AG20443 (cell line): ENCODE data around the gene NBEA.

ENCODE experiments used
- DNase-seq: peaks from one replicate; pipeline ENCODE4 v3.0.0; 2012; ENCODE audit warnings: low spot score, mixed read lengths

Gene NBEA

DNA sequence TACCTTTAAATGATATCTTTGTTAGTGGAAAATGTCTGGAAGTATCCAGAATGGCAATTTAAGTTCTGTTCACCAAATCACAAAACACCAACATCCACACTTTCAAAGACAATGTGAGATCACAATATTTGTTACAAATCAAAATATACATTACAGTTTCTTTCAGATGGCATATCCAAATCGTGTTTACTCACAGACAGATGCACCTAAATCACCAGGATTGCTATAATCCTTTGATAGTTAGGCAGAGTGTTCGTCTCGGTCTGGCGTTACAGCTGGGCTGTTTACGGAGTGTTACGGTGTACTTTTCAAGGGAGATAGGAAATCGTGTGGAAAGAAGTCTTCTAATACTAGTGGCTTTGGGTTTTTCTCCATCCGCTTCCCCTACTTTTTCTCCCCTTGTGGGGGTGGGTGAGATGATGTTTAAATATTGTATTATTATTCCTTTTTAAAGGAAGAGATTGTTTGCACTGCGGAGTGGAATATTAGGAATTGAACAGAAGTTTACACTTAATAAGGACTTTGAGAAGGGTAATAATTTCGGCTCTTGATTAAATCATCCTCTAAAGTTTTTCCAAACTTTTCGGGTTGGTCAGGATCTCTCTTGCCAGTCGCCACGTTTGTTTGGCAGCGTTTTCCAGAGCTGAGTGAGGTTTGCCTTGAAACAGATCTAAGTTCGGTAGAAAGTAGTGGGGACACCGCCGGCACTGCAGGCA is 532.6 kb downstream of the NBEA start:
- DNase-seq: peak; percentile 17

DNA sequence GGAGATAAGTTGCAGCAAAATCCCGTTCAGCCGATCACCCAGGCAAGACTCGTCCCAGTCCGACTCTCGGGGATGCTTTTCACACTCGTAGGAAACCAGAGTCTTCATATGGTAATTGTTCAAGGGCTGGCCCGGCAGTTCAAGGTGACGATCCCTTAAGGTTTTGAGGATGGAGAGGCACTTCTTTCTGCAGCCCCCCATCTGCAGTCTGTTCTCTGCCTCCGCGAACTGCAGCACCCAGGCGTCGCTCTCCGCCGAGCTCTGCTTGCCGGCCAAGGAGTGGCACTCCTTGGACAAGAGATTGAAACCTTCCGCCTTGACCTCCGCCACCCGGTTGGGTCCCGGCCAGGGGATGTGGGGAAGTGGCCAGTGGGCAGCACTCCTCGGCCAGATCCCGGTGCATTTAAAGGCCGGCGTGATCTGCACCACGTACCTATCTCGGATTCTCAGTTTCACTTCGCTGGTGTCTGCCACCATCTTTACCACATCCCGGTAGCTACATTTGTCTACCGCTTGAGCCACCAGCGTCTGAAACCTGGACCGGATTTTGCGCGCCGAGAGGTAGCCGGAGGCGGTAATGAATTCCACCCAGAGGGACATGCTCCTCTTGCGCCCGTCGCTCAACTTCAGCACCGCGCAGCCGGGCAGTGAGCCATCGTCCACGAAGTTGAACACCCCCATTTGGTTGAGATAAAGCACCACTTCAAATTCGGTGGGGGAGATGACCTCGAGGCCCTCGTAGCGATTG is 533.3 kb downstream of the NBEA start:
- DNase-seq: peak; percentile 63

DNA sequence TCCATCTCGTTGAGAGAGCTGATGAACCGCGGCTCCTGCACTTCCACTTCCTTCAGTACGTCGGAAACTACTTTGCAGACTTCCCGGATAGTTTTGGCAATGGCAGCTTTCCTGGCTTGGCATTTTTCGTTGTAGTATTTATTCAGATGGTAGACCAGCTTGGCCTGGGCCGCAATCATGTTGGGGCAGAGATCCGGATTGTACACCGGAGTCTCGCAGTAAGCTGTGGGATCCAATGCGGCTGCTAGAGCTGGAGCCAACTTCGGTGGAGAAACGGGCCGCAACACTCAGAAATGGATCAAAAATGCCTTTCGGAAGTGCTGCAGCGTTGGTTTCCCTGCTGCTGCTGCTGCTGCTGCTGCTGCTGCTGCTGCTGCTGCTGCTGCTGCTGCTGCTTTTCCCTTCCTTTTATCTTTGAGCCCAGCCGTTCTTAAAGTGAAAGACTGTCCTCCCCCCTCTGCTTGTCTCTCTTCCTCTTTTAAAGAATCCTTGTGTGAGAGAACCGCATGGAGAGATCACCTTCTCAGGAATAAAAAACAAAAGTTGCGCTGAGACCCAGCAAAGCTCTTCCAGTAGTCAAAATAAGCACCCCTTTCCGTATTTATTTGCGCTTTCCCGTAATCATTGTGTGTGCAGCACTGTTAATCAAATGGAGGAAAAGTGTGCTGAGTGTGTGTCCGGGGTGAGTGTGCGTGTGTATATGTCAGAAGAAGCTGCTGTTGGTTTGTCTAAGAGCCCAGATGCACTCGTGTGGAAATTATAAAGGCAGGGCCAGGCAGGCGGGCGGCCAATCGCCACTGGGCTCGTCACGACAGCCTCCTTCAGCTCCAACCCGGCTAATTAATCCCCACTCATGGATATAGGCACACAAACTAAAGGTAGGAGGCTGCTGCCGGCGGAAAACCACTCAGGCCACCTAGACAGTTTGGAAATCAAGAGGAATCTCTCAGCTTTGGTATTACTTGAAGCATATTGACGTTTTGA is 534.2 kb downstream of the NBEA start, which contains the start of gene MAB21L1:
TSS of gene MAB21L1 (minus strand) at position 730 of the 984 bp plus-strand sequence. CDS start at position 179, 551 bp downstream.
- peak; percentile 86 for DNase-seq

GRCh38 chr13:35477386-35477946 is 535.4 kb downstream of the NBEA start:
- no peak for DNase-seq

DNA sequence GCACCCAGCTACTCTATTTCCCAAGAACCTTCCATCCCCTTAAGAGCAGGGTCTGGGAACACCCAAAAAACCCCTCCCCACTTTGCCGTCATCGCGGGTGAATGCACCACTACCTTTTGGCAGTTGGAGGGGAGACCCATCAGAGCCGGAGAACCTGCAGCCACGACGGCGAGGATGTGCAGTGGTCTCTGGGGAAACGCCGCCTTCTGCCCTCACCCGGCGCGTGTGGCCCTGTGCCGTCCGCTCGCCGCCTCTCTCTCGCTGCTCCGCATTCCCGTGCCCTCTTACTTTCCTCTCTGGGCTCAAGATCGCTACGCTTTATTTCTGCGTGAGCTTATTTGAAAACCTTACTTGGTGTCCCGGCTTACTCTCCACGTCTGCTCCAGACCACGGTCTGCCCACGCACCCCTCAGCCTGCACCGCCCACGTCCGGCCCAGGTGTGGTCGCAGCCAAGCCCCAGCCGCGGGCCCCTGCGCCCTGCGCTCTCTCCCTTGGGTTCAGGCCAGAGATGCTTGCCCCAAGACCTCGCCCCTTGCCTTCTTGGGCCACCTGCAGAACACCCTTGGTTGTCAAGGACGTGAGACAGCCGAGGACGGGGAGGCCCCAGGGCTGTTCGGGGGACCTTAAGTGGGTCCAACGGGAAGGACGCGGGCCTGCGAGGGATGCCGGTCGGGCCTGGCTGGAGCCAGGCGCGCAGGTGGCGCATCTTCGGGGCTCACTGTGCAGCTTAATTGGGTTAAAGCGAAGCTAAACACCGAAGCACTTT is 536.4 kb downstream of the NBEA start:
- no peak for DNase-seq

DNA sequence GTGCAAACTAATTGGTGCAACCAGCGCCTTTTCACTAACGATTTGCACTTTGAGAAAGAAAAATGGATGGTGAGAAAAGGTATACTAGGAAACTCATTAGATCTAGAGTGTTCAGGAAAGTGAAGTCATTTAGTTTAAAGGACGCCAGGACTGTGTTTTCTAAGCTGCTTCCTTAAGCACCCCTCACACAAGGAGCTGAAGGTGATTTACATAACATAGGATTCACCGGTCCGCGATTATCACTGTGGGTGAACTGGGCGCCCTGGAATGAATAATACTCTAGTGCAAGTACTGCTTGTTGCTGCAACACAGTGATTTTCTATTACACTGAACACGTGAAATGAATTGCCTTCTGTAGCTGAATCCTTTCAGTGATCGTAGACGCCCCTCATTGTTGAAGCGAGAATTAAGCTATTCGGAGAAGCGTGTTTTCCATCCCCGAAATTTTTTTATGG is 537.0 kb downstream of the NBEA start:
- no peak for DNase-seq

- no peak for DNase-seq
Observed at GRCh38 chr13:35479706-35480105, 537.6 kb downstream of the NBEA start.

DNA sequence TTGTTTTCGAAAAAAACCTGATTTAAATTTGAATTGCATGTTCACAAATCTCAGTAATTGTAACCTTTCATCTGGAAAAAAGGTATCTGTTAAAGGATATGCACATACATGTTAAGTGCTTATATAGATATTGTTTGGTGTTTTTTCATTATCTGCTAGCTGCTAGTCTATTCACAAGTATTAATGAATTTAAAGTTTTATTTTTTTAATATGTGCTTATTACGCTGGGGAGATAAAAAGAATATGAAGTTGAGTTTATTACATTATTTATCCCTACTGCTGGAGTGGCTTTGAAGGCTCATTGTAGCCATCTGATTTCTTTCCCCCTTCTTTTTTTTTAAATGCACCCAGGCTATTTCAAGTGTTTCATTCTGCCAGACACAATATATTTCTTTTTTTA is 538.3 kb downstream of the NBEA start:
- DNase-seq: no peak

DNA sequence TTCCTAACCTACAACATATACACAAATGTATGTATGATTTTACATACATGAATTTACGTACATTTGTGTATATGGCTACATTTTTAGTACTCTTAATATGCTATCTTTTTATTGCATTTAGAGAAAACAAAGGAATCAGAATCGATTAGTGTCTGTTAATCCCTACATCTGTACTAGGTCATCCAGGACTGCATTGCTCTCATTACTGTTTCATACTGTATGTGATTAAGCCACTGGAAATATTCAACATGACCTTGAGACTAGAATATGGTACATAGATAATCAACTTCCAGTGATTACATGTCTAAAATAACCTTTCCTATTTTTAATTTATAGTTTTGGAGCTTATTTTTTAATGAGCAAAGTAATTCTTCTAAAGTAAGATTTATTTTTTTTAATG is 539.7 kb downstream of the NBEA start:
- no peak for DNase-seq

GRCh38 chr13:35482527-35482926 is 540.5 kb downstream of the NBEA start:
- DNase-seq: no peak

DNA sequence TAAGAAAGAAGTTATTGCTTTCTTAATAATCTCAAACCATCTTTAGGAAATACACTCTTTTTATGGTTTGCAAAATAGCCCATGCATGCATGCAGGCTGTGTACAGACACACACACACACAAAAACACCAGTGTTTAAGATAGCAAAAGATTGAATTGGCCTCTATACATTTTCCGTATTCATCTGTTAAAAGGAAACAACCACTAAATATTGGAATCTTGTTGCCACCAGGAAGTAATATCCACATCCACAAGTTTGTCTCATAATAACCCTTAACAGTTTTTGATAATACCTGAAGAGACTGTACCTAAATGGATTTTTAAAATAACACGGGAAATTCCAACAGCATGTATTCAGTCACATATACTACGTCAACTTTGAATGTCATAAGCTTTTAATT is 541.7 kb downstream of the NBEA start:
- no peak for DNase-seq

DNA sequence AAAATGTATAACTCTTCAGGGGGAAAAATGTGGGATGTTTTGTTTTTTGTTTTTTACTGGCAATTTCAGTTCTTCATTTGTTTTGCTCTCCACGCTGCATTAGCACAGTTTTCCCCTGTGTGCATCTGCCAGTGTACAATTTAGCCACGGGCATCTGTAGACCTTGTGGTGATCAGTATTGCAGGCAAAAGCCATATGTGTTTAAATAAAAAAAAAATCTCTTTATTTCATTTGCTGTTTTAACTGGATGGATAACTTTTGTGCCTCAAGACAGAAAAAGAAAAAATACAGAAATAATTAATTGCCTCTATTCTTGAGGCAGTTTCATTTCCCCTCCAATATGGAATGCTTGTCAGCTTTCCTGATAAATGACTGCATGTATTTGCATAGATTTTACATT is 542.3 kb downstream of the NBEA start:
- DNase-seq: no peak

DNA sequence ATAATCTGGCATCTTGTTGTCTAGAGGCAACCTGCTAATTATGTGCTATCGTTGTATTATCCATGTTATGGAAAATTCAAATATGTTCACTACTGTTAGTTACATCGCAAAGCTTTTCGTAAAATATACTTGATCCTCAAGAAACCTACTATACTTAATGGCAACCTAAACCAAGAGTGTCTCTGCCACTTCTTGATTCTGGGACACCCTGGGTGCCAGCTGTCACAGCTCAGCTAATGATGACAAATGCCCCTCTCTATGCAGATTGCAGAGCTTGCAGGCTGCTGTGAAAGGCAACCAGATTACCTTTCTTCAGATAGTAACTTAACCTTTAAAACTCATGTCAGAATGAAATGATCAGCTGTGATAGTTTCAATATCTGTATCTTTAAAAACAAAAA is 543.4 kb downstream of the NBEA start:
- DNase-seq: no peak

DNA sequence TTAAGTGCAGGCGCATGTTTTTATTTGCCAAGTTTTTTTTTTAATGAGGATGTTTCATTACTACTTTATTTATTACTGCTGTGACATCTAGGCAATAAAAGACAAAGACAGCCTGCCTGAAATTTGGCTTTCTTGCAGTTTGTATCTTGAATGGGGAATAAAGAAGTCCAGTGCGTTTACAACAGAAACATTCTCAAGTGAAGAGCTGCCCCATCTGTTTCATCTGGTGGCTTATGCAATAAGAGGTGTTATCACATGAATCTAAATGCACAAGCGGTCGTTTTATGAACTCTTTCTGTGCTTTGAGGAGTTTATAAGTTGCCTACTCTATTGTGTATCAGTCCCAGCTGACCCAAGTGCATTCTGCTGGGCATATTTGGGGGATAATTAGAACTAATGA is 547.0 kb downstream of the NBEA start:
- DNase-seq: no peak

- no peak for DNase-seq
Observed at GRCh38 chr13:35496006-35496405, 553.9 kb downstream of the NBEA start.

DNA sequence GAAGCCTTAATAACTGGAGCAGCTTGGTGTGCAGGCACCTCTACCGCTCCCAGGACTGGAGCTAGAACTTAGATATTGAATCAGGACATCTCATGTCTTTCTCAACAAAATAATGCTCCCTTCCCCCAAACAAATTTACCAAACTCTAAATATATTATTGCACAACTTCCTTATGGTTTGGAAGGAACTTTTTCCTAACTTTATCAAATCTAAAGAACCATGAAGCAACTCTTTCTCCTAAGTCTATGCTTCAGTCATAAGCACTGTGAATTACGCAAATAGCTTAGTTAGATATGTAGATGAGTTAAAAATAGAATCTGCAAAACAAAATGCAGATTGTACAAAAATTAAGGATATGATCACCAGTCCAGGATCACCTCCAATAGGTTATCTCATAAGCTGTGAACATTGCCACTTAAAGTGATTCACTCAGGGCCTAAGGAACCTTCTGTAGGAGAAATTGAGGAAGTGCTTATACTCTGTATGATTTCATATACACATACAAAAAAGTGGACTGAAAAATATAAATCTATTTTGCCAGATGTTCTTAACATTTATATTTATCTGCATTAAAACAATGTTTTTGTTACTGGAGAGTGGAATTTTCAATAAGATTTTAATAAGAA is 554.8 kb downstream of the NBEA start:
- DNase-seq: no peak

GRCh38 chr13:35498231-35498630 is 556.2 kb downstream of the NBEA start:
- DNase-seq: no peak

DNA sequence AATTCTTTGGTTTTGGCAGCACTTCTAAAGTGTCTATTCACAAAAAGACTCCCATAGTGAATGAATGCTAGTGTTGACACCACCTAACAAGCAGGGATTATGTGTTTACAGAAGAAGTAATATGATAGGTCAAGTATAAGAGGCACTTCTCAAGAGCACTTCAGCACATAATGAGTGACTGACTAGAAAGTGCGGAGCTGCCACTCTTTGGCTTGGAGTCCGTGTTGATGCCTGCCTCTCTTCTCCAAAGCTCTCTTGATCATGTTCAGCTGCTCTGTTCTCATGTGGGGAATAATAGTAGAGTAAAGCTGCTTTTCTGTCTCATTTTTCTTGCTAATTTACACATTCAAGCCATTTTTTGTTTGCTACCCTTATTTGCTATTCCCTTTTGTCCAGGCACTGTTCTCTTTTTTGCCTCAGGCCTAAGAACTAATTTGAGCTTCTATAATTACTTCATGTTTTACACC is 557.2 kb downstream of the NBEA start:
- DNase-seq: no peak

DNA sequence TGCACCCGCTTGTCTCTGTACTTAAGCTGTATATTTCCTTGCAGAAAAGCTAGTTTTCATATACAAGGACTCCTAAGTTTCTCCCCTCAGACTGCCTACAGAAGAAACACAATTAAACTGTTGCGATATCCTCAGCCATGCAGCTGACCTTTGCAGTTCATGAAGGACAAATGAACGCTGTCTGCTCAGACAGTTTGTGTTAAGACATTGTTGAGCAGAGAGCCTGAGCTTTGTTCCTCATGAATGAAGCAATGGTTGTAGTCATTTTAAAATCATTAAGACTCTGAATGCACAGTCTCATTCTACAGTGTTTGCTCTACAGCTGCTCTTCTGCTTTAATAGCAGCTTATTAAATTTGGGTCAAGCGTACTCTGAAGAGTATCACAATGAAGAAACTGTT is 557.6 kb downstream of the NBEA start:
- DNase-seq: no peak

DNA sequence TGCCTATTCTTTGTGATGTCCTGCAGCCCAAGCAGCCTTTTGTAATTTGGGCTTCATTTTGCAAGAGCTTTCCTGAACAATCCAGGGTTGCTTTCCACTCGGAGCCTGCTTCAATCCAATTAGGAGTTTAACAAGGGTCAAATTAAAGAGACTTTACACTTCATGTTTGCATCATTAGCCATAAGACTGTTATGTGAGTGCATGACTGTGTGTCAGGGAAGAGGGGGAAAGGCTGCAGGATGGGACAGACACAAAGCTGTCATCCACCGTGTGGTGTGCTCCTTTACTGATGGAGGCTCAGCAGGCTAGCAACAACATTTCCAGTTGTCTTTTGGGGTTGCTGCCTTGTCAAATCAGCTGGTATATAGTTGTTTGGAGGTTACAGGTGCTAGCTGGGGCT is 558.1 kb downstream of the NBEA start:
- DNase-seq: no peak
